OCI-LY1 (cell line): ENCODE results near the gene HOXD13.

Experiments used
- EZH2 ChIP-seq: fragments of 200-600 bp; sonication (generic), shearing (Covaris generic); IDR thresholded peaks from 2 replicates; pipeline ENCODE4 v1.8.0; 2017; ENCODE audit warnings: borderline replicate concordance, mixed run types, mild to moderate bottlenecking, antibody characterized with exemption, low read length, moderate library complexity, mixed read lengths
- TF ChIP-seq, protein P1 (sequence below): fragments of 200-600 bp; sonication (generic), shearing (Covaris generic); IDR thresholded peaks from 2 replicates; pipeline ENCODE4 v1.5.1; 2017; ENCODE audit warnings: mild to moderate bottlenecking, antibody characterized with exemption, low read length, moderate library complexity, mixed read lengths

DNA sequence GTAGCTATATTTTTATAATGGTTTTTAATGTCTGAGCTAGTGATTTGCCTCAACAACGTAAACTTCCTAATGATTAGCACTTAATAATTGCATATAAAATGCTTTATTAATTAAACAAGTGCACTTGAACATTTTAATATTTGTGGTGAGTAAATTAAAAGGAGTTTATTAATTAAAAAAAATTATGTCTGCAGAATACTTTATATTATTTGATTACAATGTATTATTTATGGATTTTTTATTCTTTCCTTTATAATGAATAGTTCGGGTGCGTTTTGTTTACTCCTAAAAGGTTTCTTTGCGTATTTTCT lies 39.3 kb downstream of the HOXD13 start:
- TF ChIP-seq, protein P1, sequence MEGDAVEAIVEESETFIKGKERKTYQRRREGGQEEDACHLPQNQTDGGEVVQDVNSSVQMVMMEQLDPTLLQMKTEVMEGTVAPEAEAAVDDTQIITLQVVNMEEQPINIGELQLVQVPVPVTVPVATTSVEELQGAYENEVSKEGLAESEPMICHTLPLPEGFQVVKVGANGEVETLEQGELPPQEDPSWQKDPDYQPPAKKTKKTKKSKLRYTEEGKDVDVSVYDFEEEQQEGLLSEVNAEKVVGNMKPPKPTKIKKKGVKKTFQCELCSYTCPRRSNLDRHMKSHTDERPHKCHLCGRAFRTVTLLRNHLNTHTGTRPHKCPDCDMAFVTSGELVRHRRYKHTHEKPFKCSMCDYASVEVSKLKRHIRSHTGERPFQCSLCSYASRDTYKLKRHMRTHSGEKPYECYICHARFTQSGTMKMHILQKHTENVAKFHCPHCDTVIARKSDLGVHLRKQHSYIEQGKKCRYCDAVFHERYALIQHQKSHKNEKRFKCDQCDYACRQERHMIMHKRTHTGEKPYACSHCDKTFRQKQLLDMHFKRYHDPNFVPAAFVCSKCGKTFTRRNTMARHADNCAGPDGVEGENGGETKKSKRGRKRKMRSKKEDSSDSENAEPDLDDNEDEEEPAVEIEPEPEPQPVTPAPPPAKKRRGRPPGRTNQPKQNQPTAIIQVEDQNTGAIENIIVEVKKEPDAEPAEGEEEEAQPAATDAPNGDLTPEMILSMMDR, result no peak
- no peak for TF ChIP-seq EZH2
